Activated CD8-positive, alpha-beta memory T cell treated with anti-CD3 and anti-CD28 coated beads, Interleukin-2, amount 50 U/mL, for 24 hours (primary cell): ENCODE results near the gene MAP4K1.

Experiments used
- DNase-seq: peaks from one replicate; pipeline ENCODE4 v3.0.0-alpha.2; 2020; ENCODE audit errors: extremely low read depth

Gene MAP4K1

GRCh38 chr19:38543807-38544568 lies 73.8 kb downstream of the MAP4K1 start:
- DNase-seq: no peak

- DNase-seq: no peak
These were observed 74.4 kb downstream of the MAP4K1 start for GRCh38 chr19:38543286-38543806.

GRCh38 chr19:38542040-38542439 lies 75.7 kb downstream of the MAP4K1 start:
- no peak for DNase-seq

GRCh38 chr19:38539751-38540150 lies 78.0 kb downstream of the MAP4K1 start:
- no peak for DNase-seq

GRCh38 chr19:38538793-38539528 lies 78.8 kb downstream of the MAP4K1 start:
- DNase-seq: no peak

- DNase-seq: no peak
These were observed 79.4 kb downstream of the MAP4K1 start for GRCh38 chr19:38538386-38538785.
